ENCODE results near the gene THAP3.

GRCh38 chr1:6638226-6638625, 13.6 kb downstream of the THAP3 start:
- TF ChIP-seq, protein P1, sequence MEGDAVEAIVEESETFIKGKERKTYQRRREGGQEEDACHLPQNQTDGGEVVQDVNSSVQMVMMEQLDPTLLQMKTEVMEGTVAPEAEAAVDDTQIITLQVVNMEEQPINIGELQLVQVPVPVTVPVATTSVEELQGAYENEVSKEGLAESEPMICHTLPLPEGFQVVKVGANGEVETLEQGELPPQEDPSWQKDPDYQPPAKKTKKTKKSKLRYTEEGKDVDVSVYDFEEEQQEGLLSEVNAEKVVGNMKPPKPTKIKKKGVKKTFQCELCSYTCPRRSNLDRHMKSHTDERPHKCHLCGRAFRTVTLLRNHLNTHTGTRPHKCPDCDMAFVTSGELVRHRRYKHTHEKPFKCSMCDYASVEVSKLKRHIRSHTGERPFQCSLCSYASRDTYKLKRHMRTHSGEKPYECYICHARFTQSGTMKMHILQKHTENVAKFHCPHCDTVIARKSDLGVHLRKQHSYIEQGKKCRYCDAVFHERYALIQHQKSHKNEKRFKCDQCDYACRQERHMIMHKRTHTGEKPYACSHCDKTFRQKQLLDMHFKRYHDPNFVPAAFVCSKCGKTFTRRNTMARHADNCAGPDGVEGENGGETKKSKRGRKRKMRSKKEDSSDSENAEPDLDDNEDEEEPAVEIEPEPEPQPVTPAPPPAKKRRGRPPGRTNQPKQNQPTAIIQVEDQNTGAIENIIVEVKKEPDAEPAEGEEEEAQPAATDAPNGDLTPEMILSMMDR (conservative IDR thresholded peaks at IDR 0.05 in 1 of 2, IDR thresholded peaks at IDR 0.05 in 1 of 2; ENCODE audit: extremely low read depth in 1 of 2, insufficient read depth in 1 of 2, low read depth in 1 of 2, low read length in 2 of 2) = no peak
- no peak for TF ChIP-seq EZH2 (IDR thresholded peaks at IDR 0.05; ENCODE audit: borderline replicate concordance, low read length)
